Liver (tissue), 9 donors: ENCODE measurements around the gene ARHGAP6. TPM values are rescaled to one million over a fixed set of nuclear protein-coding genes. Genes with fewer than 3 reads are reported as not detected.

ENCODE experiments used
- DNase-seq: peaks from one replicate; pipeline ENCODE4 v3.0.0-alpha.2; 2017; ENCODE audit warnings: low spot score
- H3K27ac ChIP-seq, 2 donors: one replicate each; pipeline ENCODE4 v1.7.0; 2013; ENCODE audit warnings: inconsistent platforms in 2 of 2, low read length in 2 of 2, control low read depth in 1 of 2, low read depth in 1 of 2, mild to moderate bottlenecking in 1 of 2
- H3K27me3 ChIP-seq, 4 donors: one replicate each; pipeline versions ENCODE4 v1.6.1 to v1.7.0; 2013; ENCODE audit warnings: low read length in 3 of 4, inconsistent platforms in 1 of 4, mild to moderate bottlenecking in 1 of 4, moderate library complexity in 1 of 4; ENCODE audit not compliant: control insufficient read depth in 4 of 4, insufficient read depth in 4 of 4
- H3K36me3 ChIP-seq, 4 donors: one replicate each; pipeline versions ENCODE4 v1.6.1 to v1.7.0; 2013; ENCODE audit warnings: low read length in 3 of 4, mild to moderate bottlenecking in 3 of 4, low read depth in 1 of 4, moderate library complexity in 1 of 4; ENCODE audit not compliant: control insufficient read depth in 4 of 4, insufficient read depth in 3 of 4
- H3K4me1 ChIP-seq, 4 donors: one replicate each; pipeline versions ENCODE4 v1.6.1 to v1.7.0; 2013; ENCODE audit warnings: low read length in 3 of 4, mild to moderate bottlenecking in 3 of 4, moderate library complexity in 1 of 4; ENCODE audit not compliant: control insufficient read depth in 4 of 4, insufficient read depth in 4 of 4
- H3K4me3 ChIP-seq, 3 donors: one replicate each; pipeline versions ENCODE4 v1.6.1 to v1.7.0; 2013; ENCODE audit warnings: low read length in 3 of 3, control low read depth in 1 of 3, low read depth in 1 of 3, mild to moderate bottlenecking in 1 of 3
- H3K9ac ChIP-seq, 2 donors: one replicate each; pipeline ENCODE4 v1.7.0; 2013; ENCODE audit warnings: low read length in 2 of 2, mild to moderate bottlenecking in 2 of 2, moderate library complexity in 2 of 2, control low read depth in 1 of 2, low read depth in 1 of 2
- H3K9me3 ChIP-seq, 4 donors: one replicate each; pipeline versions ENCODE4 v1.6.1 to v1.7.0; 2013; ENCODE audit warnings: low read length in 3 of 4; ENCODE audit not compliant: control insufficient read depth in 4 of 4
- ATF3 ChIP-seq: IDR thresholded peaks from 2 replicates; pipeline ENCODE4 v1.6.1; 2016; ENCODE audit warnings: antibody characterized with exemption
- CTCF ChIP-seq: fragments of 150-350 bp; IDR thresholded peaks from 2 replicates; pipeline ENCODE4 v1.5.1; 2017; ENCODE audit warnings: improper control_type of control experiment, low read depth, low read length; ENCODE audit not compliant: missing input control
- EGR1 ChIP-seq, 2 donors: IDR thresholded peaks; 2 replicates each; pipeline ENCODE4 v1.6.1; 2016 to 2018; ENCODE audit warnings: antibody characterized with exemption in 2 of 2, low read depth in 2 of 2
- FOXA2 ChIP-seq: IDR thresholded peaks from 2 replicates; pipeline ENCODE4 v1.6.1; 2016; ENCODE audit warnings: antibody characterized with exemption
- GABPA ChIP-seq, 2 donors: IDR thresholded peaks in 1 of 2; conservative IDR thresholded peaks in 1 of 2; 2 replicates each; pipeline ENCODE4 v1.6.1; 2016; ENCODE audit warnings: antibody characterized with exemption in 2 of 2, mild to moderate bottlenecking in 1 of 2, moderate library complexity in 1 of 2
- HNF4A ChIP-seq, 2 donors: conservative IDR thresholded peaks; 2 replicates each; pipeline ENCODE4 v1.6.1; 2016; ENCODE audit warnings: antibody characterized with exemption in 2 of 2, mild to moderate bottlenecking in 2 of 2
- HNF4G ChIP-seq: IDR thresholded peaks from 2 replicates; pipeline ENCODE4 v1.6.1; 2016; ENCODE audit warnings: antibody characterized with exemption
- JUND ChIP-seq, 2 donors: IDR thresholded peaks; 2 replicates each; pipeline ENCODE4 v1.6.1; 2016; ENCODE audit warnings: antibody characterized with exemption in 2 of 2
- NR2F2 ChIP-seq: IDR thresholded peaks from 2 replicates; pipeline ENCODE4 v1.6.1; 2016; ENCODE audit warnings: antibody characterized with exemption
- RAD21 ChIP-seq, 2 donors: IDR thresholded peaks; 2 replicates each; pipeline ENCODE4 v1.6.1; 2016; ENCODE audit warnings: antibody characterized with exemption in 2 of 2, mild to moderate bottlenecking in 2 of 2
- RXRA ChIP-seq, 2 donors: IDR thresholded peaks; 2 replicates each; pipeline ENCODE4 v1.6.1; 2017 to 2018; ENCODE audit warnings: antibody characterized with exemption in 2 of 2, mild to moderate bottlenecking in 1 of 2
- SP1 ChIP-seq: IDR thresholded peaks from 2 replicates; pipeline ENCODE4 v1.6.1; 2018; ENCODE audit warnings: antibody characterized with exemption, mild to moderate bottlenecking
- YY1 ChIP-seq: IDR thresholded peaks from 2 replicates; pipeline ENCODE4 v1.6.1; 2016; ENCODE audit warnings: antibody characterized with exemption, mild to moderate bottlenecking
- WGBS: extraction: QIAGEN DNeasy Blood & Tissue Kit; methylation state at CpG from one replicate; pipeline ENCODE4 v1.1.7; 2013; 5-methylcytosine and 5-hydroxymethylcytosine counted together
- polyA plus RNA-seq, 2 donors: library from polyadenylated mRNA; stranded (reverse) in 1 of 2; unstranded in 1 of 2; fragments of 200-250 nt in 1 of 2; fragments of >200 nt in 1 of 2; fragmentation: Nextera tagmentation in 1 of 2; extraction: Ambion mirVana in 1 of 2; gene quantifications; one replicate each; pipeline versions ENCODE4 v1.2.1 to v1.2.3, GENCODE V29; 2013 to 2015
- total RNA-seq, 2 donors: library from RNA; depleted of rRNA; stranded (reverse); fragments of >200 nt; gene quantifications; one replicate each; pipeline ENCODE4 v1.2.3, GENCODE V29; 2014
- TF ChIP-seq, protein P1 (sequence below): IDR thresholded peaks from 2 replicates; pipeline ENCODE4 v1.6.1; 2016; ENCODE audit warnings: antibody characterized with exemption, mild to moderate bottlenecking
- donor health status: healthy.
- donor health status: healthy.
- donor health status: healthy.
- donor health status: healthy.
- donor health status: healthy.

The ARHGAP6 gene
- total and polyA plus RNA-seq, 4 donors = 0.10 to 2.2 (median 0.65) TPM

GRCh38 chrX:11461201-11462001 is 204.3 kb downstream of the ARHGAP6 start:
- H3K27ac ChIP-seq = no peak overlapping the region
- H3K9ac ChIP-seq = no peak overlapping the region
- H3K27me3 ChIP-seq = no peaks in the 10 kb centered on the region
- H3K36me3 ChIP-seq = no peaks in the 10 kb centered on the region
- TF ChIP-seq ATF3 (no peak), GABPA (IDR thresholded peaks at IDR 0.05 in 1 of 2, conservative IDR thresholded peaks at IDR 0.05 in 1 of 2) (no peak), HNF4G (no peak), HNF4A (conservative IDR thresholded peaks at IDR 0.05) (no peak), JUND (IDR thresholded peaks at IDR 0.05) (no peak), FOXA2 (no peak), NR2F2 (no peak), RXRA (IDR thresholded peaks at IDR 0.05) (no peak), YY1 (no peak), EGR1 (IDR thresholded peaks at IDR 0.05; ENCODE audit: low read depth in 2 of 2) (no peak)
- TF ChIP-seq, protein P1, sequence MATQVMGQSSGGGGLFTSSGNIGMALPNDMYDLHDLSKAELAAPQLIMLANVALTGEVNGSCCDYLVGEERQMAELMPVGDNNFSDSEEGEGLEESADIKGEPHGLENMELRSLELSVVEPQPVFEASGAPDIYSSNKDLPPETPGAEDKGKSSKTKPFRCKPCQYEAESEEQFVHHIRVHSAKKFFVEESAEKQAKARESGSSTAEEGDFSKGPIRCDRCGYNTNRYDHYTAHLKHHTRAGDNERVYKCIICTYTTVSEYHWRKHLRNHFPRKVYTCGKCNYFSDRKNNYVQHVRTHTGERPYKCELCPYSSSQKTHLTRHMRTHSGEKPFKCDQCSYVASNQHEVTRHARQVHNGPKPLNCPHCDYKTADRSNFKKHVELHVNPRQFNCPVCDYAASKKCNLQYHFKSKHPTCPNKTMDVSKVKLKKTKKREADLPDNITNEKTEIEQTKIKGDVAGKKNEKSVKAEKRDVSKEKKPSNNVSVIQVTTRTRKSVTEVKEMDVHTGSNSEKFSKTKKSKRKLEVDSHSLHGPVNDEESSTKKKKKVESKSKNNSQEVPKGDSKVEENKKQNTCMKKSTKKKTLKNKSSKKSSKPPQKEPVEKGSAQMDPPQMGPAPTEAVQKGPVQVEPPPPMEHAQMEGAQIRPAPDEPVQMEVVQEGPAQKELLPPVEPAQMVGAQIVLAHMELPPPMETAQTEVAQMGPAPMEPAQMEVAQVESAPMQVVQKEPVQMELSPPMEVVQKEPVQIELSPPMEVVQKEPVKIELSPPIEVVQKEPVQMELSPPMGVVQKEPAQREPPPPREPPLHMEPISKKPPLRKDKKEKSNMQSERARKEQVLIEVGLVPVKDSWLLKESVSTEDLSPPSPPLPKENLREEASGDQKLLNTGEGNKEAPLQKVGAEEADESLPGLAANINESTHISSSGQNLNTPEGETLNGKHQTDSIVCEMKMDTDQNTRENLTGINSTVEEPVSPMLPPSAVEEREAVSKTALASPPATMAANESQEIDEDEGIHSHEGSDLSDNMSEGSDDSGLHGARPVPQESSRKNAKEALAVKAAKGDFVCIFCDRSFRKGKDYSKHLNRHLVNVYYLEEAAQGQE = no peak
- H3K9me3 ChIP-seq = no peaks in the 10 kb centered on the region
- no peaks in the 10 kb centered on the region for H3K4me1 ChIP-seq
- no peak for DNase-seq
- no peak overlapping the region for H3K4me3 ChIP-seq
- 81% methylated on average over 5 of the region's 5 CpGs for WGBS

DNA sequence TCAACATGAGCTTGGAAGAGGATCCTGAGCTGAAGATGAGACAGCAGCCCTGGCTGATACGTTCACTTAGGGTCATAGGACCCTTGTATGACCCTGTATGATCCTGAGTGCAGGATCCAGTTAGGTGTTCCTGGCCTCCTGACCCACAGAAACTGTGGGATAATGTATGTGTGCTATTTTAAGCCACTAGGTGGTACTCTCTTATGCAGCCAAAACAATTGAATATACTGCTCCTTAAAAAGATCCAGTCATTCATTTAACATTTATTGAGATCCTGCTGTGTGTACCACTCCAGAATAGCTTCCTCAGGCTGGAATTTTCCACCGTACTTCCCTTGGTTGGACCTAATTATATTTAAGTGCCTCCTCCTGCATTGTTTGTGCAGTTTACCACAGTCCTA is 205.4 kb downstream of the ARHGAP6 start:
- no peak for DNase-seq
- Histone ChIP-seq H3K27ac (no peak overlapping the region), H3K36me3 (no peaks in the 10 kb centered on the region), H3K9ac (no peak overlapping the region), H3K4me1 (no peaks in the 10 kb centered on the region), H3K27me3 (no peaks in the 10 kb centered on the region), H3K9me3 (no peaks in the 10 kb centered on the region), H3K4me3 (no peak overlapping the region)
- WGBS = 84% methylated on average over 2 of the region's 2 CpGs
- TF ChIP-seq CTCF (no peak), SP1 (no peak), RAD21 (IDR thresholded peaks at IDR 0.05) (peak in 1 of 2 donors; percentile 8)
